ENCODE data around the gene DYSF.

Gene DYSF

GRCh38 chr2:71715241-71715750, 261.9 kb downstream of the DYSF start:
- DNase-seq: no peak

GRCh38 chr2:71715951-71716696, 262.8 kb downstream of the DYSF start:
- no peak for DNase-seq

- DNase-seq: no peak
Measured at GRCh38 chr2:71716697-71717624, 263.6 kb downstream of the DYSF start.

- no peak for DNase-seq
Measured at GRCh38 chr2:71718686-71719085, 265.3 kb downstream of the DYSF start.

- DNase-seq: no peak
Measured at GRCh38 chr2:71719520-71720282, 266.3 kb downstream of the DYSF start.

- no peak for DNase-seq
Measured at GRCh38 chr2:71720283-71720560, 266.9 kb downstream of the DYSF start.

- DNase-seq: no peak
Measured at GRCh38 chr2:71720596-71721361, 267.4 kb downstream of the DYSF start.

- no peak for DNase-seq
Measured at GRCh38 chr2:71721362-71721665, 268.0 kb downstream of the DYSF start.

GRCh38 chr2:71721669-71722068, 268.3 kb downstream of the DYSF start:
- DNase-seq: no peak

GRCh38 chr2:71722286-71722685, 268.9 kb downstream of the DYSF start:
- no peak for DNase-seq

GRCh38 chr2:71724793-71725192, 271.4 kb downstream of the DYSF start:
- DNase-seq: no peak

- DNase-seq: no peak
Measured at GRCh38 chr2:71725836-71726235, 272.5 kb downstream of the DYSF start.

- DNase-seq: no peak
Measured at GRCh38 chr2:71727562-71727961, 274.2 kb downstream of the DYSF start.

- no peak for DNase-seq
Measured at GRCh38 chr2:71728036-71728435, 274.7 kb downstream of the DYSF start.

GRCh38 chr2:71730785-71731383, 277.5 kb downstream of the DYSF start:
- no peak for DNase-seq

- no peak for DNase-seq
Measured at GRCh38 chr2:71734620-71735019, 281.3 kb downstream of the DYSF start.

- no peak for DNase-seq
Measured at GRCh38 chr2:71735676-71736075, 282.3 kb downstream of the DYSF start.
